ENCODE results near the gene NUDCD3.

Gene NUDCD3

DNA sequence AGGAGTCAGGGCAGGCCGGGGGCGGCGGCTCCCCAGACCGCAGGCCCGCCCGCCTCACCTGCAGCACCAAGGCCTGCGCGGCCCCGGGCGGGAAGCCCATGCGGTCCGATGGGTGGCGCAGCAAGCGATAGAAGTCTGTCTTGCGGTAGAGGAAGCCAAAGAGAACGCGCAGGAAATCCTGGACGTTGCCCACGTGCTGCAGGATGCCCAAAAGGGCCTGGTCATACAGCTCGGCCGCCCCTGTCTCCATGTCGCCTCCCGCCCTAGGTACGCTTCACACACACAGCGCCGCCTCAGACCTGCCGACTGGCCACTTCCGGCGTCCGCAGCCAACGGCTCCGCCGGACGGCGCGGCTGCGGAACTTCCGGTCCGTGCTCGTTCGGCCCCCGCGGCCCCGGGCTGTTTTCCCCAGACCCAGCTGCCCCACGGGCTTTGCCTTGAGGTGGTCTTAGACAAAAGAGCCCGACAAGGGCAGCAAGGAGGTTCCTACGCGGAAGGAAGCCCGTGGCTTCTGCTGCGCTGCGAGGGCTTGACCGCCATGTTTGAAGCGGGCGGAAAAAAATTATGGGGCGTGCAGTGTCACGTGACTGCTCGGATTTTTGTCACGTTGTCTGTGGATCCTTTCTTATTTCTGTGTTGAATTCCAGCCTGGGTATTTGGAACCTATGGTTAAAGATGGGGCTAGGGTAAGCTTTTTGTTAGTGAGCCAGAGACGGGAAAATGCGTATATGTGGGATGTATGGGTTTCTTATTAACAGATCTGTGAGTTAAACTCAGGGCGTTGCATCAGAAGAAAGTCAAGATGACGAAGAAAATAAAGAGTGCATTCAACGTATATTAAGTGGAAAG is at the start of gene NUDCD3:
Gene NUDCD3, minus strand, starts transcription at position 308 of the 850 bp plus-strand sequence. Its CDS starts 58 bp downstream, at position 250.
- DNase-seq = peak; percentile 64

DNA sequence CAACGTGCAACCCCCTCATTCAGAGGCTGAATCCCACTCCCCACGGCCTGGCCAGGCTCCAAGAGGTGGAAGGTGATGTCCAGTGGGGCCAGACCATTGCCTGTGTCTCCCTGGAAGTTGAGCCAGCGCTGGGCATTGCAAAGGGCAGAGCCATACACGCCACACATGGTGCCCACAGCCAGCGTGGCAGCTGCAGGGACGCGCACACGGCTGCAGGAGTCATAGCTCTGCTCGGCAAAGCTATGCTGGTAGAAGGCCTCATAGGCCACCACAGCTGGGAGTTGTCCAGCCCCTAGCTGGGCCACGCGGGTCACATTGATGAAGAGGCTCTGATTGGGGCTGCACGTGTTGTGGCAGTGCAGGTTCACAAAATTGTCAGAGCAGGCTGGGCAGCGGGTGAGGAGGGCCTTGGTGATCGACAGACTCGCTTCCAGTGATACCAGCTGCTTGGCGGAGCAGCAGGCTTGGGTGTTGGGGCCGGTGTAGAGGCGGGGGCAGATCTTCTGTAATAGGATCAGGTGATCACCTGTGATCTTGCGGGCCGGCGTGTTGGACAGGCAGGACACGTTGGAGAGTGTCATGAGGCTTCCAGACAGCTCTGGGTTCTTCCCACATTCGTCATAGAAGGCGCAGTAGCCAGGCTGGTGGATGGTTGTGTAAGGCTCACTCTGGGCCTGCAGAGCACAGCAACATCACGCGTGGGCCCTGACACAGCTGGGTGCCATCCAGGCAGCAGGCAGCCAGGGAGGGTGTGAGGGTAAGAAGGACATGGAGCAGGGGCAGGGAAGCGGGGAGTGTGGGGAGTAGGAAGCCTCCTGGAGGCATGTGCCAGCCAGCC is 49.4 kb upstream of the NUDCD3 start:
- DNase-seq = no peak

DNA sequence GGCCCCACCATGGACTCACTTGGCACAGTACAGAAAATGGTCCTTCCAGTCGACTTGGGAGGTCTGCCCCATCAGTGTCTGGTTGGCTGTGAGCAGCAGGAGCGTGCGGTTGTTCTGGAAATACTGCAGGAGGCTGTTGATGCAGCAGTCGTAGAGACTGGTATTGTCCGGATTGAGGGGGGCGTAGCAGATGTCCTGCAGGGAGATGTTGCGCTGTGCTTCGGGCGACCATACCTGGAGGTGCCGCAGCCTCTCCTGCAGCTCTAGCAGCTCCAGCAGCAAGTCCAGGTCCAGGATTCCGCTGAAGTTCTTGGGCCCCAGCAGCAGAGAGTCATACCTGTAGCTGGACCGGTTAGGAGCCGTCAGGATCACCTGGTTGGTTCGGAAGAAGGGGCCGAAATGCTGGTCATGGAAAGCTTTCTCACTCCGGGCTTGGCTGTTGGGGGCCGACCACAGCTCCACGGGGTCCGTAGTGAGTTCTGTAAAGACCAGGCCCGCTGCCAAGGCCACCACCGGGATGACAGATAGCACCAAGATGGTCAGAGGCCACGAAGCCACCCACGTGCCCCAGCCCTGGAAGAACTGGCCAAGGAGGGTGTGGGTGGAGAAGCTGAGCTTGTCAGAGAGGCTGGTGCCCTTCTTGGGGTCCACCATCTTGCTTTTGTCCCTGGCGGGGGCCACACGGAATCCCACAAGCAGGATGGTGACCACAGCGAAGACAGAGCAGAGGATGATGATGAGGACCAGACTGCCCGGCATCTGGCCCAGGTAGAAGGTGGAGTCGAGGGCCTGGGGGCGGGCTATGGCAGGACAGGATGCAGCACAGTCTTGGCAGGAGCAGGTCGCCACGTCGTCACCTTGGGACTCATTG is 48.6 kb upstream of the NUDCD3 start:
- no peak for DNase-seq

DNA sequence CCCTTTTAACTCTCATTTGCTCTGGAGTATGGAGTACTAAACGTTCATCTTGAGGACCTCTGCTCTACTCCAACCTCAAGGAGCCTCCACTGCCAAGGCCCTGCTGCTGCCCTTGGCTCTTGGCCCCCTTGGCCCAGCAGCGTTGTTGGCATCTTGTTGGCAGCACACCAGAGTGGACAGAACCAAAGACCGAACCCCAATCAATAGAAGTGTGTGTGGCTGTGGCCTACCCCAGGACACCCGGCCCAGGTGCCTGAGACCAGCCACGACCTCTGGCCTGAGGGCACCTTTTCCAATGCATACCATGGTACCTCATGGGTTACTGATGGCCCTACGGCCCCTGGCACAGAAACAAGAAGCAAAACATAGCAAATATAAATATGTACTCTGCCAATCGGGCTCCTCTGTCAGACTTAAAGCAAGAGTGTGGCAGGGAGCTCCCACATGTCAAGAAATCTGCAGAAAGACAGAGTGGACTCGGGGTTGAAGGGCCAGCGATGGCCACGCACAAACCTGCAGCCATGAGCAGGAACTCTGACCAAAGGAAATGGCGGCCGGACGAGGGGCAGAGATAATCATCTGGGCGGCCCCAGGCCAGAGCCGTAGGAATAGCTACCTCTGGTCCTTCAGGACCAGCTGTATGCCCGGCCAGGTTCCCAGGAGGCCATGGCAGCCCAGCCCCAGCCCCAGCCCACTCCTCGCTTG is 47.8 kb upstream of the NUDCD3 start:
- no peak for DNase-seq

DNA sequence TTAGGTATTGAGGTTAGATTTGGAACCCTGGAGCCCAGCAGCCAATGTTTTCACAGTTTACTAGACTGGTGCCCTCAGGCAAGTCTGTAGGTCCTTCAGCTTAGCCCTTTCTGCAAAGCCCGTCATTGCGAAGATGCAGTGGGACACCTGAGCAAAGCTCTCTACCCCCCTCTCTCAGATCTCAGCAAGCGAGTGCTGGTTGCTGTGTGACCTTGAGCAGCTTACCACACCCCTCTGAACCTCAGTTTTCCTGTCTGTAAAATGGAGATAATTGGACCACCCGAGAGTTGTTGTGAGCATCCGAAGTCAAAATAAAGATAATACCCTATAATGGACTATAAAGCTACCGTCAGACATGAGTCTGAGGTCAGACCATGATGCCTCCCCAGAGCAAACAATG is 47.0 kb upstream of the NUDCD3 start:
- no peak for DNase-seq

DNA sequence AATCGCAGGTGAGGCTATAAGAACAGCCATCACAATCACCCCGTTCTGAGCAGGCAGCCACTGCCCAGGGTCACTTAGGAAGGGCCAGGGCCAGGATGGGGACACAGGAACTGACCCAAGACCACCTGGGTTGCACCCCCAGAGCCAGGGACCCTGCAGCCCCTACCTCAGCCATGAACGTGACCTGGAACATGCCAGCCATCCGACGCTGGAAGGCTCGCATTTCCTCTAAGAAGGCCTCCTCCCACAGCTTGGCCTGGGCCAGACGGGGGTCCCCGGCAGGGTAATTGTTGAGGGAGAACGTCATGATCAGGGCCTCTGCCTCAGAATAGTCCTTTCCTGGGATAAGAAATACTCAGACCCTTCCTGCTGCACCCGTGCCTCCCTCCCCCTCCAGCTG is 45.6 kb upstream of the NUDCD3 start:
- no peak for DNase-seq

DNA sequence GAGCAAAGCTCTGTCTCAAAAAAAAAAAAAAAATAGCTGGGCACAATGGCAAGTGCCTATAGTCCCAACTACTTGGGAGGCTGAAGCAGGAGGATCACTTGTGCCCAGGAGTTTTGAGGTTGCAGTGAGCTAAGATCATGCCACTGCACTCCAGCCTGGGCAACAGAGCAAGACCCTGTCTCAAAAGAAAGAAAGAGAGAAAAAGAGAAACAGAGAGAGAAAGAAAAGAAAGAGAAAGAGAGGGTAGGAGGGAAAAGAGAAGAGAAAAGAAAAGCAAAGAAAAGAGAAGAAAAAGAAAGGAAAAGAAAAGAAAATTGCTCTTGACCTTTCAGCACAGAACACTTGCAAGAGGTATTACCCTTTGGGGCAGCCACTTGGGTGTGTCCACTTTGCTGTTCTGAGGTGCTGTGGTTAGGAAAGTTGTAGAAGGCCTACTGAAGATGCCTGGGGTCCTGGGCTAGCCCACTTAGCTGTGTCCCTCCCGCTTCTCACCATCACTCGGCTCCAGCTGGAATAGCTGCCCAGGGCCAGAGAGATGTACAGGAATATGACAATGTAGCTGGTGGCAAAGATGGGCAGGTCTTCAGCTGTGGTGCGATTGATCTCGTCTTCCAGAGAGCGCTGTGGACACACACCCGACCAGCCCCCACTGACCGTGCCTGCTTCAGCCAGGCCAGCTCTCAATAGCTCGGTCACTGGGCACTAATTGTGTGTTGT is 45.0 kb upstream of the NUDCD3 start:
- DNase-seq = no peak

DNA sequence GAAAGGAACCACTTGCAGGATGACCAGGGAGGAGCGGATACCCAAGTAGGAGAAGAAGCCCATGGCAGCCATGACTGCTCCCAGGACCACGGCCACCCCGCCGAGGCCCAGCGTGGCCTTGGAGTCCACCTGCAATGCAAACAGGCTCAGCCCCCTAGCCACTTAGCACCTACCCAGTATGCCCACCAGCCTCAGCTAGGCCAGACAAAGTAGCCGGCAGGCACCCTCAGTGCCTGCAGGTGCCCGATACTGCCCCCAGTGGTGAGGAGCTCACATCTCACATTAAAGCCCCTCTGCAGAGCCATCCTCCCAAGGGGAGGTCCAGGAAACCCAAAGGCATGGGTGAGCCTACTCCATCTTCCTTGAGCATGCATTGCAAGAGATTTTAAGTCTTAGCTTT is 44.0 kb upstream of the NUDCD3 start:
- DNase-seq = no peak

DNA sequence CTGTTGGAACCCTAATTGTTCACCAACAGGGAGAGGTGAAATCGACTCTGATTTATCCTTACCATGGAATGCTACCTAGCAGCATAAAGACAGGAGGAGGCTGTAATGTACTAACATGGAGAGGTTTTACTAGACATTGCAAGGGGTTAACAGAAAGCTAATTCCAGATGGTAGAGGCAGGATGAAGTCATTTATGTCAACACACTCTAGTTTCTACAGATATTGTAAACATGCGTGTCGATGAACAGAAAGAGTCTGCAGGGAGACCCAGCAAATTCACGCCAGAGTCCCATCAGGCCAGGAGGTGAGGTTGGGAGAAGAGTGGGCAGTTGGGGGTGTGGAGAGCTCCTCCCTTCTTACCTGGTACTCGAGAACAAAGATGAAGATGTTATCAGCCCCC is 43.6 kb upstream of the NUDCD3 start:
- no peak for DNase-seq

DNA sequence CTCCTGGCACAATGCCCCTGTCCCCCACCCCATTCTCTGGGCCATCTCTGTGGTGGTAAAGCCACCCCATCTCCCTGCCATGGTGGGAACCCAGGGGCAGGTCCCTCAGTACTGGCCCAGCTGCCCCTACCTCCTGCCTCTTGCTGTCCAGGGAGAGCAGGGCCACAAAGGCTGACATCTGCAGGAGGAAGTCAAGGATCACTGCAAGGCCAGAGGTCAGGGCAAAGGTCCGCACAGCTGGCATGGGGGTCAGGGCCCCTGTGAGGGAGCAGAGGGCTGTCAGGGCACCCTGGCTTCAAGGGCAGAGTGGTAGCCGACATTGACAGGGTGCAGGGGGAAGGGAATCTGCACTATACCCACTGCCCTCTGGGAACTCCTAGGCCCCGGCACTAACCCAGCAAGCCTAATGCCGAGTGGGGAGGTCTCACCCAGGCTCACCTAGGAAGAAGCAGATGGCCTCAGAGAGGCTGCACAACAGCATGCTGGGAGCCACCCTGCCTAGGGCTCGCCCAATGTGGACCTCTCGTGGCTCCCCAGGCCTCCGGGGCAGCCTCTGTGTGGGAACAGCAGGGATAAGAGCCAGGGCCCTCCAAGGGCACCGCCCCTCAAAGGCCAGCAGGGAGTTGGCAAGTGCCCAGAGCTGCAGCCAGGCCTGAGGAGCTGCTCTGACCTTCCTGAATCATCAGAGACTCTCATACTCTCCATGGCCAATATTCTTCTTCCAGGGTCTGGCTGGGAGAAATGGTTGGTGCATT is 43.0 kb upstream of the NUDCD3 start:
- no peak for DNase-seq

DNA sequence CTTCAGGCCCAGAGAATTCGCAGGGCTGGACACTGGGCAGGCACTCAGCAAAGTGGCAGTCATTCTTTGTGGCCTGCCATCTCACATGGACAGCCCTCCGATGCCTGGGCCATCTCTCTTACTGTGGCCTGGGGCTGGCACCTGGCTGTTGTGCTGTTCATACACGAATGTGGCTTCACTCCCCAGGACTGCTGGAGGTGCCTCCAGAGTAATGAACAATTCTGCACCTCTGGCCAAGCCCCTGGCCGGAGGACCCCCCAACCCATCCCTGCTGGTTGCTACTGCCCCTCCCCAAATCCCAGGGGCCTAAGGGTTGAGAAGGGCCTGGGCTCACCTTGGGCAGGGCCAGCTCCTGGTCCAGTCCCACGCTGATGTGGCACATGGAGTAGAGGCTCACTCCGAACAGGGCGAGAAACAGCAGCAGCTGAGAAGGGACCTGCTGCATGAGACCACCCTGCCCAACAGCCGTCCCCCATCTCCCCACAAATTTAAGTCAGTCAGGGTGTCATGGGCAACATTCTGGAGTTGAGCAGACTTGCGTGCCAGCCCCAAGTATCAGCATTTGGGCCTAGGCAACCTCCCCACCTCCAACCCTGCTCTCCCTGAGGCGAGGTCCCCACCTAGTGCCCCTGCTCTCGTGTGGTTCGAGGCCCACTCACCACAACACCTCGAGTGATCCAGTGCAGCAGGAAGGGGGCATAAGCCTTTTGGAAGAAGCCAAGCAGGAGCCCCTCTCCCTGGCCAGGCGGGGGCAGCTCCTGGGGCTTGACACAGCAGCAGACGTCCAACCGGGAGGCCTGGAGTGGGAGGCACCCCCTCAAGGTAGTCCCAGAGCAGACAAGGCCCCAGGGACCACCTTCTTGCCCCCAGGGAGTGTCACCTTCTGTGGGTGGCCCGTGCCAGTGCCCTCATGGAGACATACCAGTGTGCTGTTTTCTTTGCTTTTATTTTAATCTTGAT is 41.2 kb upstream of the NUDCD3 start:
- DNase-seq = no peak

DNA sequence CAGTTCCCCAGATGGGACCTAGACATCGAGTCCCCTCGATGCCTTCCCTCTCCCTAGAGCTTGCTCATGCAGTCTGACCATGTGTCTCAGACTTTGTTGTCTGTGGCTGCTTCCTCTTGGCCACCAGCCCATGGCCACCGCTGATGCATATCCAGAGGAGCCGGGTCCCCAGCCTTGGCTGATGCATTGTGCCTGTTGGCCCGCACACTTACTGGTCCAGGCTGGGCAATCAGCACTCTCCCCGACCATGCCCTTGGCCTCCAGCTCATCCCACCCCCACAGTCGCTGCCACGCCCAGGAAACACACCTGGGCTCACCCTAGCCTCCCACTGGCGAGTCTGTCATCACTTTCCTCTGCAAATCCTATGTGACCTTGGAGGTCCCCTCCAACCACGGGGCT is 40.5 kb upstream of the NUDCD3 start:
- no peak for DNase-seq

DNA sequence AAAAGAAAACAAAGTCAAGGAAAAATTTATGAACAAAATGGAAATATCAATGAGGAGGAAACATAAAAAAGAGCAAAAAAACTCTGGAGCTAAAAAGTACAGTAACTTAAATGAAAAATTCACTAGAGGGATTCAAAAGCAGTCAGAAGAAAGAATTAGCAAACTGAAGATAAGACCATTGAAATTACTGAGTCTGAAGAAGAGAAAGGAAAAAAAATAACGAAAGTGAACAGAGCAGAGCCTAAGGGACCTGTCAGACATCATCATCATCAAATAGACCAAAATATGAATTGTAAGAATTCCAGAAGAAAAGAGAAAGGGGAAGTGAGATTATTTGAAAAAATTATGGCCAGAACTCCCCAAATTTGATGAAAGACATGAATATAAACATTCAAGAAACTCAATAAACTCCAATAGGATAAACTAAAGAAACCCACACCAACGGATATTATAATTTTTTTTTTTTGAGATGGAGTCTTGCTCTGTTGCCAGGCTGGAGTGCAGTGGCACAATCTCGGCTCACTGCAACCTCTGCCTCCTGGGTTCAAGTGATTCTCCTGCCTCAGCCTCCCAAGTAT is 34.4 kb upstream of the NUDCD3 start:
- DNase-seq = no peak

DNA sequence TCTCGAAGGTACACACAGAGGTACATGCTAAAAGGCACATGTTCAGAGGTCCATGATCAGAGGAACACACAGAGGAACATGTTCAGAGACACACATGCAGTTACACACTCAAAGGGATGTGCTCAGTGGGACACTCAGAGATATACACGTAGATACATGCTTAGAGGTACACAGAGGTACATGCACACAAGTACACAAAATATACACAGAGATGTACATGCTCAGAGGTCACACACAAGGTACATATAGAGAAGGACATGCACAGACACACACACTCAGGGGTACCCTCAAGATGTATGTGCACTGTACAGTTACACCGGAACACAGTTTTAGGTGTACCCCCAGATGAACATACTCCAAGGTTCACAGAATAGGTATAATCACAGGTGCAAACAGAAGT is 31.9 kb upstream of the NUDCD3 start:
- no peak for DNase-seq

DNA sequence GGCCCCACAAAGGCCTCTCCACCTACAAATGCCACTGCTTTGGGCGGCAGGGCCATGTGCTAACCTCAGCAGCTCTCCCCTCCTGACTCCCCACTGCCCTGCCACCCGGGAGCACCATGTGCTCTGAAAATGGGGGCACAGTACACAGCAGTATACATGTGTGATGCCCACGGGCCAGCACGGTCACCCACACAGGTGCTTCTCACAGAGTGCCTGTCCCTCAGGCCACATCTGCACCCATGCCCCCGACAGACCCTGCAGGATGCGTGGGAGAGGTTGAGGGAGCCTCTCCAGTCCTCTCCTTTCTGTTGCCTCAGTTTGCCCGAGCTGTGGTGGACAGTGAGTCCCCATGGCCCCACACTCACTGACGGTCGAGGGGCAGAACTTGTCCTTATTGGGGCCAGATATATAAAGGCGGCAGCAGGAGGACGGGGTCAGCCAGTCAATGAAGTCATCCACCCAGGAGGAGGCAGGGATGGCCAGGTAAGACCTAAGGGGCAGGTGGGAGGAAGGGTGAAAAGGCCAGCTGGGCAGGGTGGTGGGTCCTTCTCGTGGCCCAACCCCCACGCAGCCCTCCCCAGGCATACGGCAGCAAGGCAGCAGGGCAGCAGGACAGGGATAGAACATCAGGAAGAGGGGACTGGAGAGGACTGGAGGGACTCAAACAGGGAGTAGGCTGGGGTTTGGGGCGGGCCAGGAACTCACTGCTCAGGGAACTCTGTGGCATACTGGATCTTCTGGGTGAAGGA is 31.1 kb upstream of the NUDCD3 start:
- no peak for DNase-seq

DNA sequence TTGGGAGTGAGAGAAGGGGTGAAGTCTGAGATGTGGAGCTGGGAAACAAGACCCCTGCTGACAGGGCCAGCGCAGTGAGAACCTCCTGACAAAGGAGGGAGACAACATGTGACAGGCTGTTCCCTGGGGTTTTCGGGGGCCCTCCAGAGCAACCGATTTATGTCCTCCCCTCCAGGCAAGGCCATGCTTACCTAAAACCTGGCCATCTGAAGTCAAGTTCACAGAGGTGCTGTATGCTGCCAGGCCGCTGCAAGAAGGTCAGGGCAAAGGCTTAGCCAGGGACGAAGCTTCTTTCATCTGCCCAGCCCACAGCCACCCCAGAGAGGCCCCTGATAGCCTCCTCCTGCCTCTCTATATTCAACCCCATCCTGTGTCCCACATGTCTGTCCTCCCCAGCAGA is 30.1 kb upstream of the NUDCD3 start:
- no peak for DNase-seq

DNA sequence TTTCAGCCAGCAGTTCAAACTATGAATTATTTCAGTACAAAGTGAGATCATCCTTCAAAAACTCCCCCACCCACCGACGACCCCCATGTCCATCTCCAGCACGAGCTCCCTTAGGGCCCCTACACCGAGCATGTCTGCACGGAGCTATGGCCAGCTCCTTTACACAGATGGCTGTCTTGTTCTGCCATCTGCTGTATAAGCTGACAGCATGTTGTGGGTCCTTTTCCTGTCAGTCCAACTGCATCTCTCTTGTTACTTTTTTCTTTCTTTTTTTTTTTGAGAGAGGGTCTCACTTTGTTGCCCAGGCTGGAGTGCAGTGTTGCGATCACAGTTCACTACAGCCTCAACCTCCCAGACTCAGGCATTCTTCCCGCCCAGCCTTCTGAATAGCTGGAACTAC is 29.1 kb upstream of the NUDCD3 start:
- DNase-seq = no peak

DNA sequence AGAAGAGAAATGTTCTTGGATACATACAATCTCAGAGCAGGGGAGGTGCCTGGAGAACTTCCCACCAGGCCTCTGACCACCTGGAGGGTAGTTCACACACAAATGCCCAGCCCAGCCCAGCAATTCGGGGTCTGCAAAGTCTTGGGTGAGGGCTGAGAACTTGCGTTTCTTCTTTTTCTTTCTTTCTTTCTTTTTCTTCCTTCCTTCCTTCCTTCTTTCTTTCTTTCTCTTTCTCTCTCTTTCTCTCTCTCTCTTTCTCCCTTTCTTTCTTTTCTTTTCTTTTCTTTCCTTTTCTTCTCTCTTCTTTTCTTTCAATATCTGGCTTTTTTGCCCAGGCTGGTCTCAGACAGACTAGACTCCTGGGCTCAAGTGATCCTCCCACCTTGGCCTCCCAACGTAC is 28.3 kb upstream of the NUDCD3 start:
- DNase-seq = no peak

DNA sequence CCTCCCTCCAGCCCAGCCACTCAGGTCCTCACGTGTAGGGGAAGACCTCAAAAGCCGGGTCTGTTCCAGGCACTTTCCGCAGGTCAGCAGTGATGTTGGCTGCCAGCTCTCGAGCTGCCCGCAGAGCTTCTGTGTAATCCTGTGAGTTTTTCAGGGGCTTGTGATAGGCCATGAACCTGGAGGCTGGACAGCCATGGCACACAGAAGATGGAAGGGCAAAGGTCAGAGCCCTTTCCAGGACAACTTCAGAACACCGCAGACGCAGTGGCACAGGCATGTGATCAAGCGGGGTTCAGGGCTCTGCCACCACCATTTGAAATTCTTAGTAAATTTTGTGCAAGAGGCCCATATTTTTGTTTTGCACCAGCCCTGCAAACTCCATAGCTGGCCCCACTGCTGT is 26.7 kb upstream of the NUDCD3 start:
- DNase-seq = no peak
